Esophagus squamous epithelium (tissue), 4 donors: Measurements from ENCODE around the gene FCGBP.
"Not testable (repeated sequence)": the region's sequence is repeated elsewhere in the genome, so short reads cannot be mapped to it uniquely, and the experiment has no call there.

Experiments used
- CTCF ChIP-seq, 6 experiments: fragments of 450-650 bp in 4 of 6; fragments of 200-600 bp in 2 of 6; sonication (generic) in 2 of 6; IDR thresholded peaks; one replicate each; pipeline ENCODE4 v1.5.1; 2016 to 2019; ENCODE audit warnings: antibody characterized with exemption in 6 of 6, mild to moderate bottlenecking in 4 of 6, moderate library complexity in 4 of 6
- POLR2A ChIP-seq, 4 donors: fragments of 450-650 bp; IDR thresholded peaks; one replicate each; pipeline ENCODE4 v1.6.1; 2017; ENCODE audit warnings: antibody characterized with exemption in 4 of 4, mild to moderate bottlenecking in 4 of 4, moderate library complexity in 3 of 4

GRCh38 chr19:39891660-39892505 is 42.6 kb downstream of the FCGBP start:
- TF ChIP-seq POLR2A, CTCF (IDR thresholded peaks at IDR 0.05): not testable (repeated sequence)
